ENCODE data around the gene BUD13. TPM values are rescaled to one million over a fixed set of nuclear protein-coding genes. Genes with fewer than 3 reads are reported as not detected.

Gene BUD13
- total and polyA plus RNA-seq, 9 of the 15 experiments (the other 6 are each of a cell fraction or from before 2014, with no cell fraction given), result 9.5 to 34.1 (median 27.1) TPM

DNA sequence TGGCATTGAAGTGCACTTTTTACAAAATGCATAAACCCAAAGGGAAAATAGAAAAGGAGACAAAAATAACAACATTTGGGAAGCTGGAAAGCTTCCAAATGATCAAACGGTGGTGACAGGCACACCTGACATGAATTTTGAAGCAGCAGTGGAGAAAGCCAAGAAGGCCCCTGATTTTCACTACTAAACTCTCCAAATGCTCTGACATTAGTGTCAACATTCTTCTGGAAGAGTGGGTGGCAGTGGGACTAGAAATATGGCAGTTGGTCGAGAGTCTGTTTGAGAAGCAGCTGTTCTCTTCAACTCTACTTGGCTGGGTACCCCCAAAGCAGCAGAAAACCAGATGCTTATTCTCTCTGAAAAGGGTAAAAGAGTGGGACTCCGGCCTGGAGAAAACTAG is 31.2 kb upstream of the BUD13 start:
- ChIA-PET POLR2A (no interaction called here), CTCF (ENCODE audit: low intra/inter-chr PET ratio) (no interaction called here)
- no peaks in the 10 kb centered on the region for H3K9me3 ChIP-seq (replicated peaks; ENCODE audit: control insufficient read depth, insufficient read depth, low read depth, low read length)
- no peaks in the 10 kb centered on the region for H3K9me1 ChIP-seq (ENCODE audit: control insufficient read depth, insufficient read depth, low read length)
- H2AFZ ChIP-seq (ENCODE audit: low read depth, low read length), result no peak overlapping the region
- DNase-seq (ENCODE audit: extremely low read depth in 1 of 4, low spot score in 3 of 4), result no peak
- in situ Hi-C loops (cut with MboI) (no loop called here), intact Hi-C loops (cut with micrococcal nuclease) (no loop called here)
- H4K20me1 ChIP-seq (replicated peaks; ENCODE audit: control insufficient read depth, insufficient read depth, low read length), result no peaks in the 10 kb centered on the region; the same call in 1 of the 2 replicates
- 4% methylated on average over 3 of the region's 3 CpGs for WGBS (ENCODE audit: insufficient coverage, low coverage, missing lambda C conversion rate)
- no peak overlapping the region for H3K4me3 ChIP-seq
- BruUV-seq (replicated peaks), result no TSS peak
- H3K27me3 ChIP-seq (ENCODE audit: control insufficient read depth in 2 of 2, insufficient read depth in 2 of 2, low read length in 2 of 2), result peaks cover 4 to 14% of the 10 kb centered on the region in 2 experiments; a peak in 3 of 5 replicates
- no peaks in the 10 kb centered on the region for H3K79me2 ChIP-seq (ENCODE audit: control insufficient read depth, insufficient read depth, low read length)
- H3K9ac ChIP-seq (ENCODE audit: insufficient read depth in 1 of 2, low read depth in 2 of 2, low read length in 2 of 2), result no peak overlapping the region
- H3K4me1 ChIP-seq (replicated peaks in 1 of 2; ENCODE audit: control insufficient read depth in 2 of 2, insufficient read depth in 2 of 2, low read length in 2 of 2), result no peaks in the 10 kb centered on the region
- ATAC-seq, result no peak
- H3K4me2 ChIP-seq (ENCODE audit: insufficient read depth, low read length), result no peak overlapping the region
- no peak overlapping the region for H3K27ac ChIP-seq (ENCODE audit: extremely low read depth, low read depth, low read length)
- FAIRE-seq, result no peak
- TF ChIP-seq NR1H2 (CRISPR knock-in tag; IDR thresholded peaks at IDR 0.05), result no peak
- TF ChIP-seq ZC3H4 (CRISPR knock-in tag; IDR thresholded peaks at IDR 0.05; ENCODE audit: borderline replicate concordance), result no peak
- TF ChIP-seq, protein P1, sequence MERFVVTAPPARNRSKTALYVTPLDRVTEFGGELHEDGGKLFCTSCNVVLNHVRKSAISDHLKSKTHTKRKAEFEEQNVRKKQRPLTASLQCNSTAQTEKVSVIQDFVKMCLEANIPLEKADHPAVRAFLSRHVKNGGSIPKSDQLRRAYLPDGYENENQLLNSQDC (CRISPR knock-in tag; IDR thresholded peaks at IDR 0.05), result no peak
- TF ChIP-seq ZNF408 (CRISPR knock-in tag; IDR thresholded peaks at IDR 0.05; ENCODE audit: low read depth), result no peak
- TF ChIP-seq, protein P2, sequence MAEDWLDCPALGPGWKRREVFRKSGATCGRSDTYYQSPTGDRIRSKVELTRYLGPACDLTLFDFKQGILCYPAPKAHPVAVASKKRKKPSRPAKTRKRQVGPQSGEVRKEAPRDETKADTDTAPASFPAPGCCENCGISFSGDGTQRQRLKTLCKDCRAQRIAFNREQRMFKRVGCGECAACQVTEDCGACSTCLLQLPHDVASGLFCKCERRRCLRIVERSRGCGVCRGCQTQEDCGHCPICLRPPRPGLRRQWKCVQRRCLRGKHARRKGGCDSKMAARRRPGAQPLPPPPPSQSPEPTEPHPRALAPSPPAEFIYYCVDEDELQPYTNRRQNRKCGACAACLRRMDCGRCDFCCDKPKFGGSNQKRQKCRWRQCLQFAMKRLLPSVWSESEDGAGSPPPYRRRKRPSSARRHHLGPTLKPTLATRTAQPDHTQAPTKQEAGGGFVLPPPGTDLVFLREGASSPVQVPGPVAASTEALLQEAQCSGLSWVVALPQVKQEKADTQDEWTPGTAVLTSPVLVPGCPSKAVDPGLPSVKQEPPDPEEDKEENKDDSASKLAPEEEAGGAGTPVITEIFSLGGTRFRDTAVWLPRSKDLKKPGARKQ (CRISPR knock-in tag; IDR thresholded peaks at IDR 0.05), result no peak
- TF ChIP-seq, protein P3, sequence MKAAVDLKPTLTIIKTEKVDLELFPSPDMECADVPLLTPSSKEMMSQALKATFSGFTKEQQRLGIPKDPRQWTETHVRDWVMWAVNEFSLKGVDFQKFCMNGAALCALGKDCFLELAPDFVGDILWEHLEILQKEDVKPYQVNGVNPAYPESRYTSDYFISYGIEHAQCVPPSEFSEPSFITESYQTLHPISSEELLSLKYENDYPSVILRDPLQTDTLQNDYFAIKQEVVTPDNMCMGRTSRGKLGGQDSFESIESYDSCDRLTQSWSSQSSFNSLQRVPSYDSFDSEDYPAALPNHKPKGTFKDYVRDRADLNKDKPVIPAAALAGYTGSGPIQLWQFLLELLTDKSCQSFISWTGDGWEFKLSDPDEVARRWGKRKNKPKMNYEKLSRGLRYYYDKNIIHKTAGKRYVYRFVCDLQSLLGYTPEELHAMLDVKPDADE (conservative IDR thresholded peaks at IDR 0.05; ENCODE audit: control insufficient read depth, low read depth, low read length), result no peak
- TF ChIP-seq MTA3 (IDR thresholded peaks at IDR 0.05; ENCODE audit: borderline replicate concordance), result no peak
- TF ChIP-seq KLF6 (CRISPR knock-in tag; IDR thresholded peaks at IDR 0.05; ENCODE audit: borderline replicate concordance), result no peak
- no peak for TF ChIP-seq ZC3H8 (IDR thresholded peaks at IDR 0.05)
- H3K36me3 ChIP-seq (ENCODE audit: control insufficient read depth, insufficient read depth, low read length), result no peaks in the 10 kb centered on the region
